ENCODE results near the gene APLP2.

DNA sequence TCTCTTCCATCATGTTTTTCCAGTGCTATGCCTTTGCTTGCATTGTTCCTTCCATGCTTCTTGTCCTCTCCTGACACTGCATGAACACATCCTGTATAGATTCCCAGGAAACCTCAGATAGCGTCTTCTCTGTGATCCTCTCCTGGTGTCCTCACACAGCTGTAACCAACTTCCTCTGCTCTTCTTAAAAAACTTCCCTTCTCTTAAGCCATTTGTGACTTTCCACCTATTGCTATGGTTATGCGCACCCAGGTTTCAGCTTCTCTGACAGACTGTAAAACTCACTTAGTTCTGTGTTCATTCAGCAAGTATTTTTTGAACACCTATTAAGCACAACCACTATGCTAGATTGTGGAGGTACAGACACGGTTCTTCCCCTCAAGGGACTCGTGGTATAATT lies 5.1 kb upstream of the APLP2 start:
- TF ChIP-seq, protein P1, sequence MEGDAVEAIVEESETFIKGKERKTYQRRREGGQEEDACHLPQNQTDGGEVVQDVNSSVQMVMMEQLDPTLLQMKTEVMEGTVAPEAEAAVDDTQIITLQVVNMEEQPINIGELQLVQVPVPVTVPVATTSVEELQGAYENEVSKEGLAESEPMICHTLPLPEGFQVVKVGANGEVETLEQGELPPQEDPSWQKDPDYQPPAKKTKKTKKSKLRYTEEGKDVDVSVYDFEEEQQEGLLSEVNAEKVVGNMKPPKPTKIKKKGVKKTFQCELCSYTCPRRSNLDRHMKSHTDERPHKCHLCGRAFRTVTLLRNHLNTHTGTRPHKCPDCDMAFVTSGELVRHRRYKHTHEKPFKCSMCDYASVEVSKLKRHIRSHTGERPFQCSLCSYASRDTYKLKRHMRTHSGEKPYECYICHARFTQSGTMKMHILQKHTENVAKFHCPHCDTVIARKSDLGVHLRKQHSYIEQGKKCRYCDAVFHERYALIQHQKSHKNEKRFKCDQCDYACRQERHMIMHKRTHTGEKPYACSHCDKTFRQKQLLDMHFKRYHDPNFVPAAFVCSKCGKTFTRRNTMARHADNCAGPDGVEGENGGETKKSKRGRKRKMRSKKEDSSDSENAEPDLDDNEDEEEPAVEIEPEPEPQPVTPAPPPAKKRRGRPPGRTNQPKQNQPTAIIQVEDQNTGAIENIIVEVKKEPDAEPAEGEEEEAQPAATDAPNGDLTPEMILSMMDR (conservative IDR thresholded peaks at IDR 0.05 in 1 of 2, IDR thresholded peaks at IDR 0.05 in 1 of 2; ENCODE audit: low read depth in 1 of 2, low read length in 2 of 2) = no peak
- no peak for TF ChIP-seq EZH2 (IDR thresholded peaks at IDR 0.05; ENCODE audit: low read length, missing control alignments)
